LoVo (cell line): ENCODE results near the gene OMP.
"Not testable (repeated sequence)": the region's sequence is repeated elsewhere in the genome, so short reads cannot be mapped to it uniquely, and the experiment has no call there.

ENCODE experiments used
- DNase-seq: peaks from one replicate; pipeline ENCODE4 v3.0.0-alpha.2; 2016; ENCODE audit warnings: low spot score

The OMP gene

DNA sequence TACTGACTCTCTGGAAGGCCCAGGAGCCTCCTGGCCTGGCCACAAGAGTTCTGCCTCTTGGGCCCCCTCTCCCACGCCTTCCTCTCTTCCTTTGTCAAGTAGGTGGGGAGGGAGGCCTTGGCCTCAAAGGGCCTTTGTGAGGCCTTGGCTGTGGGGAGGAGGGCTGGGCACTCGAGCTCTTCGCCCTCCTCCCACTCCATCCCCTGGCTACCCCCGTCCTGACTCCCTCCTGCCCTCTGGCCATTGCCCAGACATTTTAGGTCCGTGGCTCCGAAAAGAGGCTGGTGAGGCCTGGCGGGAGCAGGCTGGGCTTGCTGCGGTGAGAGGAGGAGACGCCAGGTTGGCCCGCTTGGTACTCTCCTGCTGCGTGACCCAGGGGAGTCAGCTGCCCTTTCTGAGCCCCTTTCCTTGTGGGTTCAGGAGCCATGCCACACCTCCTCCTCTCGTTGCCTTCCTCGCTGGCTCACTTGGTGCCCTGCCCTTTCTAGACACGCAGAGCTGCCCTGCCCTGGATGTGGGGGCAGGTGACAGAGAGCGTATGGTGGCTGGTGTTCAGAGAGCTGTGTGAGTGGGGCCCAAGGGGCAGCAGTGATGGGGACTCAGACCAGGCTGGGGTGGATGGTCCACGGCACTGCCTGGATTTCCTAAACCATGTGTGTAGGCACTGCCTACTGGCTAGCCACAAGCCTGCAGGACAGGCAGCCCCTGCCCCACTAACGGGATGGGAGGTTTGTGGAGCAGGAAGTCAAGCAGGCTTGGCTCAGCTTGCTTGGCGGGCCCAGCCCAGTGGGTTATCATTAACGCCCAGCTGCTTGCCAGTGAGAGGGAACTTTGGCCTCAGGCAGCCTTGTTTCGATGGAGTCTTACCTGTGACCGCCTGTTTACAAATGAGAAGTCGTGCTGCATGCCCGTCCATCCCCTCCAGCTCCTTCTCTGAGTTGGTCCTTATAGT, 15.8 kb upstream of the OMP start:
- DNase-seq = peak; percentile 60

DNA sequence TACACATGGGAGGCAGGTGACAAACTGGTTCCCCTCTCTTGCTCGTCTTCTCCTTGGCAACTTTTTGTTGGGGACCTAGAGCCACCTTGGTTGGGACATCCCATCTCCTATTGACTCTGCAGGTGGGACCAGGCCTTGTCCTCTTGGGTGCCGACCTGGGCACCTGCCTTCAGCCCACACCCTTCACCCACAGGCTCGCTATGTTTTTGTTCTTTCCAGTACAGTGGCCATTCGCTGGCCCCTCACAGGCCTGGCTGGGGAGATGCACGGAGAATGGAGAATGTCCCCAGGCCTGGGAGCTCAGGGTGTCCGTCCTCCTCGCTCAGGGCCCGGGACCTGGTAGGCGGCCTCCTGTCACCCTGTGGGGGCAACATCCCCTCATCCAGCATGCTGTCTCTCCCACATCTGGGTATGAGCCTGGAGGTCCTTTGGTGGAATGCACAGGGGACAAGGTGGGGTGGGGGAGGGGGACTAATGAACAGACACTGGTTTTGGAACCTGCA, 14.9 kb upstream of the OMP start:
- DNase-seq = no peak

DNA sequence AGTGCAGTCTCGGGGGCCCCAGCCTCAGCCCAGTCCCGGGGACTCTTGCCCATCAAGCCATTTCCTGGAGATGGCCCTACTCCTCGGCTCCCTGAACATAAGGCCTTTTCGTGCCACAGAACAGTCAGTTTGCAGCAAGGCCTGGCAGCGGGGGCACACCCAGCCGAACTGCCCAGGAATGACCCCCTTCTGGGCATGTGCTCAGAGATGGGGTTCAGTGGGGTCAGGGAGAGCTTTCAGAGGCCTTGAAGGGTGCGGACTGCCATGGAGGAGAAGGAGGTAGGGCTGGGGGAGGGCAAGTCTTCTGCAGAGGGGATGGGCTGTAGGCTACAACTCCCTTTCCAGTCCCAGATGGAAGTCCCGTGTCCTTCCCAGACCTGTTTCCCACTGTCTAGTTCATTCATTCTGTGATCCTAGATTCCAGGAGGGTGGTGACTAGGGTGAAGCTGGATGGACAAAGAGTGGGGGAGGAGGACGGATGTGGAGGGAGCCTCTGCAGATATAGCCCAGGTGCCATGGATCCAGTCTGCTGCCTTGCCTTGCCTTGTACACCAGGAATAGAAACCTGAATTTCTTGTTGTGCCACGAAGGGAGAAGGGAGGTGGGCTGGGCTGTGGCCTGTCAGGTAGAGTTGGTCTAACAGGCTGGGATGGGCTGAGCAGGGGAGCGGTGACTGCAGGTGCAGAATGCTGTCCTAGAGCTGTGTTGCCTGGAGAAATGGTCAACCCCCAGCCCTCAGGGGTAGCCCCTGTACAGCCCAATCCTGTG, 14.2 kb upstream of the OMP start:
- no peak for DNase-seq

GRCh38 chr11:77089004-77089545, 13.6 kb upstream of the OMP start:
- no peak for DNase-seq

- DNase-seq = no peak
These were observed 12.6 kb upstream of the OMP start for GRCh38 chr11:77090046-77090372.

DNA sequence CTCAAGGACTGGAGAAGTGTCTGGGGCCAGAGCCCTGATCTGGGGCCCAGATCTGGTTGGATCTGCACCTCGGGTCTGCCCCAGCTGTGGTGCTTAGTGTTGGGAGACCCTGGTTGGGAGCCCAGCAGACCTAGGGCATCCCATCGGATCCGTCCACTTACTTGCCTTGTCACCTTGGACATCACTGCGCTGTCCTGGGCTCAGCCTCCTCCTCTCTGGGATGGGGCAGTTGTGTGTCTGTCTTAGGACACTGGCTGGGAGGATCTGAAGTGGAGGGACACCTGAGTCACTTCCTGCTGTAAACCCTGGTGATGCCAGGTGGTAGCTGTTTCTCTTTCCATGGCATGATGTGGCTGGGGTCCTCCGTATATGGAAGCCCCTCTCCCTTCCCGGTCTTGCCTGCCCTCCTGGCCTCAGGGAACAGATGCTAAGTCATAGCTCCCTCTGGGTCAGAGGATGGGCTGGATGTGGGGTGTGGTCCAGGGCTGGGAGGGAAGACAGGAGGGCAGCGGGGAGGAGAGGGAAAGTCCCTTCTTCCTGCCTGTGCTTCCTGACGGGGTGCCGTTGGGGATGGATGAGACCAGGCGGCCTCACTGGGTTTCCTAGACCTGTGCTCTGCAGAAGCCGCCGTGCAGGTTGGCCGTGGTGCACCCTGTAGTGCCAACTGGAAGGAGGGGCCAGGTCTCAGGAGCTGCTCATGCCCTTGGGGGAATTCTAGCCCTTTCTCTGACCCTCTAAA, 12.1 kb upstream of the OMP start:
- DNase-seq = no peak

- peak; percentile 73 for DNase-seq
These were observed 11.3 kb upstream of the OMP start for GRCh38 chr11:77091146-77091940.

DNA sequence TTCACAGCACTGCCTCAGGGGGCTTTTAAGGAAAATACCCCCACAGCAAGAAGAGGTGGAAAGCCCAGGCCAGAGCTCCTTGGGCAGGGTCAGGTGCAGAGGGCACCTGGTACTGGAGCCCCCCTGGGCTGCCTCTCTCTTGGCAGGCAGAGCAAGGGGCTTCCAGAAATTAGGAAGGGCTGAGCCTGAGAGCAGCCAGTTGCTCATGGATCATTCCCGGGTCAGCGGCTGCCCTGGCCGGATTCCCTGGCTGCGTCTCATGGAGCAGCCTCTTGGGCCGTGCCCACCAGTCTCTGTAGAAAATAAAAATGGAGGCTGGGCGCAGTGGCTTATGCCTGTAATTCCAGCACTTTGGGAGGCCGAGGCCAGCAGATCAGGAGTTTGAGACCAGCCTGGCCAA, 10.3 kb upstream of the OMP start:
- DNase-seq = no peak

GRCh38 chr11:77093056-77093891, 9.4 kb upstream of the OMP start:
- DNase-seq = no peak

DNA sequence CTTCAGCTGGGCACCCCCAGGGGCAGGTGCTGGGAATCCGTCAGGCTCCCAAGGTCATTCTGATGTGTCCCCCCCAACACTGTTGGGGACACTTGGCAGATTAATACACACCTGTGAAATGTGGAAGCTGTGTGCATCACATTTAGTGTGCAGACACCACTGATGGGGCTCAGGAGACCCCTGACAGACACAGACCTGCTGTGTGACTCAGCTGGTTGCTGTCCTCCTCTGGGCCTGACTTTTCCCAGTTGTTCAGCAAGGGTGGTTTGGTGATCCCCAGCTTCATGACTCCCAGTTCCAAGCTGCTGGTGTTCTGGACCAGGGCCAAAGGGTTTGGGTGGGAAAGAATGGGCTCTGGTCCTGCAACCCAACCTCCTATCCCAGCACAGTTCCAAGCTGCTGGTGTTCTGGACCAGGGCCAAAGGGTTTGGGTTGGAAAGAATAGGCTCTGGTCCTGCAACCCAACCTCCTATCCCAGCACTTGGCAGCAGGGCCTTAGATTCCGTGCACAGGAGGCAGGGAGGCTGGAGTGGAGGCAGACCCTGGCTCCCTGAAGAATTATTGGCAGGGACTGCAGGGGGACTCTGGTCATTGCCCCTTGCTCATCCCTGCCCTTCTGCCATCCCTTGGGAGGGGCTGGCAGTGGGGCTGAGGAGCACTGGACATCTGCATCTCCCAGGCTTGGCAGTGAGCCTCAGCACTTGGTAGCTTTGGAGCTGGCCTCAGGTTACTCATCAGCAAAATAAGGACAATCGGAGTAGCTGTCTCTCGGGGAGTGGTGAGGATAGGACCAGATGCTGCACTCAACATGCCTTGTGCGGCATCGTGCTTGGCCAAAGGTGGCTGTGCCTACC, 8.4 kb upstream of the OMP start:
- DNase-seq = no peak

DNA sequence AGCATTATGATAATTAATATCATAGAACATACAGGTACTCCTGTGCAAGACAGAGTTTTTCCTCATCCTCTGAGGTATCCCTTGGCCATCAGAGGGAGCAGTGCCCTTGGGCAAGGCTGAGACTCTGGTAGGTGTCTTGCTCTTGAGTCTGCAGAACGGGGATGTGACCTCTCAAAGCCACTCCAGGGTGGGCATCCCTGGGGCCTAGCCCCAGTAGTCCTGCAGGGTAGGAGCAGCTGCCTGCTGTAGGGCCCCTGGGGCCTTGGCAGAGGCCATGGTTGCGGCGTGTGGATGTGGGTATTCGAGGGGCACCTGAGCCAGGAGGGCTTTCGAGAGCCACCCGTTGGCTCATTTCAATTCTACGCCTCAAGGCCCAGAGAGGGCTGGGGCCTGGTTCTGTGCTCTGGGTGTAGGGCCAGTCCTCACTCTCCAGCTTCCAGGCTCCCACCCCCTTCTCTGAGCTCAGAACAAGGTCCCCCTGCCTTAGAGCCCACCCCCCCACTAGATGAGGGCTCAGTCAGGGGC, 7.7 kb upstream of the OMP start:
- DNase-seq = no peak

GRCh38 chr11:77095551-77096490, 6.8 kb upstream of the OMP start:
- DNase-seq = no peak

DNA sequence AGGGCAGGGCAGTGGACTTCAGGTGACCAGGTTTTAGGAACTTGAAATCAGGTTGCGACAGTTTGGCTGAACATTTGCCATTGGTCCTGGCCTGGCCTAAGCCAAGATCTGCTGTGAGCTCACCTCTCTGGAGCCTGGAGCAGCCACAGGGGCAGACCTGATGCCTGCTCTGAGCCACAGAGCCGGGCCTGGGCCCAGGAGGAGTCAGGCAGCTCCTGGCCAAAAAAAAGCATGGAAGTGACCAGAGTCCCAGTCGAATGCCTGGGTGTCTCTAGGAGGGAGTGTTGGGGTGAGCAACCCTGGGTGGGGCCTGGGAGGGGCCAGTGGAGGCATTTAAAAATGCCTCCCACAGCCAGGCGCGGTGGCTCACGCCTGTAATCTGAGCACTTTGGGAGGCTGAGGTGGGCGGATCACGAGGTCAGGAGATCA, 6.0 kb upstream of the OMP start:
- no peak for DNase-seq

- not testable (repeated sequence) for DNase-seq
These were observed 5.5 kb upstream of the OMP start for GRCh38 chr11:77097180-77097579.

GRCh38 chr11:77100166-77101042, 2.2 kb upstream of the OMP start:
- DNase-seq = no peak

DNA sequence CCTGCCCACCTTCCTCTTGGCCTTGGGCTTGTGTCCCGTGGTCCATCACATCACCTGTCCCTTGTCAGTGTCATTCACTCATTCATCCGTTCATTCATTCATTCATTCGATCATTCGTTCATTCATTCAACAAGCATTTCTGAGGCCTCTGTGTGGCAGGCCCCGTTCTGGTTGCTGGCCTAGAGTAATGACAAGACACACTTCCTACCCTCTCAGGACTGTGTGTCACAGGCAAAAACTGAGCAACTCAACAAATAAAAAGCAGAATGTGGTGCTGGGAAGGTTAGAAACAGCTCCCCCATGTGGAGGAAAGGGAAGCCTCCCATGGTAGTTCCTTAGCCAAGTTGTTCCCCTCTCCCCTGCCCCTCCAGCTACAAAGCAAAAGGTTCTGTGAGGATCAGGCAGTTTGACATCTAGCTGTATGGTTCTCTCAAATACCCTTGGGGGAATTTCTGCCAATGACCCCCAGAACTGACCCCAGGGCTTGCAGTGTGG, 1.6 kb upstream of the OMP start:
- DNase-seq = no peak

- no peak for DNase-seq
These were observed 679 bp downstream of the OMP start for GRCh38 chr11:77103319-77103718.
